NOMO-1 treated with DMSO at 0.1 percent for 48 hours (cell line): ENCODE results near the gene MAD2L1BP.
"Not testable (repeated sequence)": the region's sequence is repeated elsewhere in the genome, so short reads cannot be mapped to it uniquely, and the experiment has no call there.

Experiments used
- DNase-seq: peaks from one replicate; lab custom pipeline; 2025; ENCODE audit not compliant: unreplicated experiment; lab: John Stamatoyannopoulos, UW

Gene MAD2L1BP

GRCh38 chr6:43635387-43636307 is at the start of gene MAD2L1BP:
Gene MAD2L1BP, plus strand, starts transcription at chr6:43635840. Its CDS starts 36 bp downstream, at chr6:43635876.
- peak; percentile 74 for DNase-seq

- DNase-seq: no peak
These were observed 47.4 kb upstream of the MAD2L1BP start for GRCh38 chr6:43588194-43588593.

GRCh38 chr6:43589564-43589963 is 46.1 kb upstream of the MAD2L1BP start:
- not testable (repeated sequence) for DNase-seq

GRCh38 chr6:43593938-43594337 is 41.7 kb upstream of the MAD2L1BP start:
- DNase-seq: no peak

GRCh38 chr6:43600595-43600994 is 35.0 kb upstream of the MAD2L1BP start:
- DNase-seq: no peak

- no peak for DNase-seq
These were observed 31.5 kb upstream of the MAD2L1BP start for GRCh38 chr6:43604174-43604573.

GRCh38 chr6:43606019-43606418 is 29.6 kb upstream of the MAD2L1BP start:
- no peak for DNase-seq

- DNase-seq: peak; percentile 53
These were observed 27.3 kb upstream of the MAD2L1BP start for GRCh38 chr6:43608310-43608763.

- DNase-seq: peak; percentile 61
These were observed 26.8 kb upstream of the MAD2L1BP start for GRCh38 chr6:43608807-43609206.

- DNase-seq: no peak
These were observed 26.2 kb upstream of the MAD2L1BP start for GRCh38 chr6:43609402-43609801.

- DNase-seq: no peak
These were observed 25.2 kb upstream of the MAD2L1BP start for GRCh38 chr6:43610431-43610830.

- no peak for DNase-seq
These were observed 21.8 kb upstream of the MAD2L1BP start for GRCh38 chr6:43613721-43614395.

GRCh38 chr6:43614396-43614730 is 21.3 kb upstream of the MAD2L1BP start:
- no peak for DNase-seq

GRCh38 chr6:43616725-43617472 is 18.7 kb upstream of the MAD2L1BP start:
- DNase-seq: no peak

GRCh38 chr6:43621078-43621835 is 14.4 kb upstream of the MAD2L1BP start:
- DNase-seq: no peak

GRCh38 chr6:43621836-43622180 is 13.8 kb upstream of the MAD2L1BP start:
- no peak for DNase-seq

GRCh38 chr6:43622541-43622940 is 13.1 kb upstream of the MAD2L1BP start:
- DNase-seq: no peak

- no peak for DNase-seq
These were observed 11.5 kb upstream of the MAD2L1BP start for GRCh38 chr6:43623880-43624785.

GRCh38 chr6:43624786-43625288 is 10.8 kb upstream of the MAD2L1BP start:
- DNase-seq: no peak
